GM21786 (cell line): Measurements from ENCODE around the gene NUB1.

ENCODE experiments used
- ATAC-seq: cut with Tn5 transposase; IDR thresholded peaks from one replicate; pipeline ENCODE4 v1.9.1; 2021; ENCODE audit not compliant: unreplicated experiment

NUB1 gene

GRCh38 chr7:151313857-151314256, 27.8 kb upstream of the NUB1 start:
- ATAC-seq, result no peak

GRCh38 chr7:151314401-151314800, 27.2 kb upstream of the NUB1 start:
- ATAC-seq, result no peak

- ATAC-seq, result peak; percentile 58
These were observed 26.5 kb upstream of the NUB1 start for GRCh38 chr7:151315038-151315655.

- no peak for ATAC-seq
These were observed 24.7 kb upstream of the NUB1 start for GRCh38 chr7:151316896-151317295.

- no peak for ATAC-seq
These were observed 23.7 kb upstream of the NUB1 start for GRCh38 chr7:151317936-151318335.

GRCh38 chr7:151319189-151319588, 22.4 kb upstream of the NUB1 start:
- no peak for ATAC-seq

- ATAC-seq, result no peak
These were observed 21.3 kb upstream of the NUB1 start for GRCh38 chr7:151320263-151320845.

GRCh38 chr7:151321341-151321740, 20.3 kb upstream of the NUB1 start:
- no peak for ATAC-seq

- ATAC-seq, result no peak
These were observed 18.7 kb upstream of the NUB1 start for GRCh38 chr7:151322906-151323305.

GRCh38 chr7:151327022-151327421, 14.6 kb upstream of the NUB1 start:
- no peak for ATAC-seq

GRCh38 chr7:151327659-151328058, 14.0 kb upstream of the NUB1 start:
- ATAC-seq, result no peak

GRCh38 chr7:151330181-151330580, 11.4 kb upstream of the NUB1 start:
- ATAC-seq, result no peak

- no peak for ATAC-seq
These were observed 11.0 kb upstream of the NUB1 start for GRCh38 chr7:151330661-151331060.

- no peak for ATAC-seq
These were observed 7.0 kb upstream of the NUB1 start for GRCh38 chr7:151334628-151335027.

GRCh38 chr7:151336027-151336708, 5.4 kb upstream of the NUB1 start:
- ATAC-seq, result no peak

GRCh38 chr7:151337346-151337745, 4.3 kb upstream of the NUB1 start:
- ATAC-seq, result no peak

- ATAC-seq, result no peak
These were observed 2.8 kb upstream of the NUB1 start for GRCh38 chr7:151338809-151339208.

GRCh38 chr7:151339651-151340382, 1.8 kb upstream of the NUB1 start:
- peak; percentile 47 for ATAC-seq

GRCh38 chr7:151340794-151341356, 737 bp upstream of the NUB1 start:
- ATAC-seq, result no peak

GRCh38 chr7:151342102-151342646, 562 bp downstream of the NUB1 start:
- ATAC-seq, result peak; percentile 61

- no peak for ATAC-seq
These were observed 1.2 kb downstream of the NUB1 start for GRCh38 chr7:151342811-151343210.
